Measurements from ENCODE around the gene CLTB. TPM values are rescaled to one million over a fixed set of nuclear protein-coding genes. Genes with fewer than 3 reads are reported as not detected.

Gene CLTB
- total and polyA plus RNA-seq, 2 of the 8 experiments (the other 6 are each of a cell fraction or from before 2014, with no cell fraction given) = 25.9 to 34.9 TPM

DNA sequence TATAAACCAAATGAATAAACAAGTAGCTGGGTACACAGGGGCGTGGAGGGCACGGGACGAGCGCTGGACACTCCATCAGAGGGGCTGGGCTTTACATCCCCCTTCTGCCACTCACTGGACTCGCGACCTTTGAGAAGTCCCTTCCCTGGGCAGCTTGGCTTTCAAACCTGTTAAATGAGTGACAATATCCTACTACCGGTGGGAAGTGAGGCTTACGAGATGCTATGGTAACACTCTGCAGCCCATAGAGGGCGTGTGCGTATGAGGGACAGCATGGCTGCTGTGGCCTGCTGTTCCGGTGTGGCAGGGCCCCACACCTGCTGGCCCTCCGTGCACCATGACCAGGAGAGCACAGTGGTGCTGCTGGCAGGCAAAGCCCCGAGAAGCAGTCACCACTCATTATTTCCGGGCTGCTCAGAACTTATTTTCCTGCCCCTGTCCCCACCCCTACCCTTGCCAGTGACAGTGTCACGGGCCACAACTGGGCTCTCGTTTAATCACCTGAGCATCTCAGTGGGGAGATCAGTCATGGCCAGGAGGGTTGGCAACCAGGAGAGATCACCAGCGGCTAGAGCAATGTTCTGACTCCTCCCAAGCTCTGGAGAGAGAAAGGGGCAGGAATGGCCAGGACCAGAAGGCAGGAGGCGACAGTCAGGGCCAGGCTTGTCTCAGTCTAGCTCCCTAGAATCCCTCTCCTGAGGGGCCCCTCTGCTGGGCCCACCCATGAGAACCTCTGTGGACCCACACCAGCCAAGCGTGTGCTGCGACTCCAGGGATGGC lies 10.5 kb downstream of the CLTB start (continued):
- TF ChIP-seq RAD21 (IDR thresholded peaks at IDR 0.05 in 1 of 2, conservative IDR thresholded peaks at IDR 0.05 in 1 of 2; ENCODE audit: low read depth in 2 of 2, low read length in 2 of 2) (peak; percentile 57 to 70), NRF1 (IDR thresholded peaks at IDR 0.05; ENCODE audit: low read depth, low read length) (no peak), JUN (IDR thresholded peaks at IDR 0.05; ENCODE audit: low read depth, low read length) (no peak), ZNF274 (IDR thresholded peaks at IDR 0.05; ENCODE audit: borderline replicate concordance, extremely low read depth, low read length) (no peak), BRCA1 (IDR thresholded peaks at IDR 0.05; ENCODE audit: low read depth, low read length) (no peak), SIRT6 (IDR thresholded peaks at IDR 0.05; ENCODE audit: low read length) (no peak), RBBP5 (IDR thresholded peaks at IDR 0.05; ENCODE audit: borderline replicate concordance, low read depth, low read length) (no peak), ASH2L (IDR thresholded peaks at IDR 0.05; ENCODE audit: low read length) (no peak), JUND (IDR thresholded peaks at IDR 0.05; ENCODE audit: low read length) (no peak), SP4 (IDR thresholded peaks at IDR 0.05; ENCODE audit: low read length) (no peak), GTF2F1 (IDR thresholded peaks at IDR 0.05; ENCODE audit: borderline replicate concordance, low read depth, low read length) (no peak), EP300 (IDR thresholded peaks at IDR 0.05; ENCODE audit: borderline replicate concordance in 1 of 2, low read depth in 2 of 2, low read length in 2 of 2) (no peak), CREB1 (IDR thresholded peaks at IDR 0.05) (0 out of 2 replicates have a peak, but pooled peaks have one; percentile 28), KDM1A (IDR thresholded peaks at IDR 0.05; ENCODE audit: borderline replicate concordance, low read length) (no peak), BCL11A (IDR thresholded peaks at IDR 0.05; ENCODE audit: low read depth in 2 of 2, low read length in 2 of 2) (no peak), CEBPB (IDR thresholded peaks at IDR 0.05; ENCODE audit: low read depth, low read length) (no peak), SRF (IDR thresholded peaks at IDR 0.05; ENCODE audit: low read depth, low read length) (no peak), GABPA (IDR thresholded peaks at IDR 0.05; ENCODE audit: borderline replicate concordance, insufficient read depth, low read length) (no peak), SP2 (IDR thresholded peaks at IDR 0.05; ENCODE audit: low read length) (no peak), SP1 (IDR thresholded peaks at IDR 0.05; ENCODE audit: low read depth, low read length) (no peak), KDM5A (IDR thresholded peaks at IDR 0.05; ENCODE audit: low read length) (no peak), TAF7 (optimal IDR thresholded peaks at IDR 0.05; ENCODE audit: borderline replicate concordance, low read depth, low read length) (no peak), SIN3A (conservative IDR thresholded peaks at IDR 0.05 in 1 of 2, IDR thresholded peaks at IDR 0.05 in 1 of 2; ENCODE audit: low read depth in 1 of 2, low read length in 2 of 2) (0 out of 4 replicates have a peak, but pooled peaks of 1 of the 2 experiments have one; percentile 48)
- TF ChIP-seq, protein P1, sequence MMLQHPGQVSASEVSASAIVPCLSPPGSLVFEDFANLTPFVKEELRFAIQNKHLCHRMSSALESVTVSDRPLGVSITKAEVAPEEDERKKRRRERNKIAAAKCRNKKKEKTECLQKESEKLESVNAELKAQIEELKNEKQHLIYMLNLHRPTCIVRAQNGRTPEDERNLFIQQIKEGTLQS (IDR thresholded peaks at IDR 0.05; ENCODE audit: insufficient read depth, low read depth, low read length) = no peak

All from H1 (cell line).